HG03469 (cell line): ENCODE data around the gene ADGRD1.

Experiments
- ATAC-seq: cut with Tn5 transposase; IDR thresholded peaks from one replicate; pipeline ENCODE4 v1.9.1; 2021; ENCODE audit warnings: mild to moderate bottlenecking, moderate library complexity, moderate number of reproducible peaks; ENCODE audit not compliant: unreplicated experiment

Gene ADGRD1

GRCh38 chr12:131052063-131052781 lies 98.5 kb downstream of the ADGRD1 start:
- ATAC-seq = no peak

GRCh38 chr12:131052929-131053328 lies 99.2 kb downstream of the ADGRD1 start:
- no peak for ATAC-seq

- no peak for ATAC-seq
These were observed 99.9 kb downstream of the ADGRD1 start for GRCh38 chr12:131053567-131053966.

DNA sequence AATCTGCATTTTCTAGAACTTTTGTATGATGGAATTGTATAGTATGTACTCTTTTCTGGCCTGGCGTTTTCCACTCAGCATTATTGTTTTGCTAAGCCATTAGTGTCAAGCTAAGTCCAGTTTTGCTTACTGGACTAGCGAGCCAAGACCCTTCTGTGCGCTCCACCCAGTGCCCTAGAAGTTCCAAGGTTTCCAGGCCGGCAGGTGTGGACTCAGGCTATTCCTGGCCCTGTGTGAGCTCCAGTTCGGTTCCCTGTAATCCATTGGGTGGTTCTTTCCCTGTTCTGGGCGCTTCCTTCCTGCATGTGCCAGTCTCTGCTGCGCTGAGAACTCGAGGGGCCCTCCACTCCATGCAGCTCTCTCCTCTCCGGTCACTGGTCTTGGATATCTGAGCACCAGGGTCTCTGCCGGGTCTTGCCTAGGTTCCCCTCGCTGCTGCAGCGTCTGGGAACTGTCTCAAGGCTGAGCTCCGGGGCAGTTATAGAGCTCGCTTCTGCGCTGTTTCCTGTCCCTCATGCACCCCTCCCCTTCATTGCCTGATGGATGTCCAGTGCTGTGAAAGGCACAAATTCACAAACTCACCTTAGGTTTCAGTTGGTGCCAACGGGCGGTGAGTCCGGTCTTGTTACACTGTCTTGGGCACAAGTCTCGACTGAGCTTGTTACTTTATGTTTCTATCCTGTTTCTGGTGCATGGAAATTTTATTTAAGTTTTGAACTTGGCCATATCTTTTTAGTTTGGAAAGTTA lies 100.8 kb downstream of the ADGRD1 start:
- no peak for ATAC-seq

DNA sequence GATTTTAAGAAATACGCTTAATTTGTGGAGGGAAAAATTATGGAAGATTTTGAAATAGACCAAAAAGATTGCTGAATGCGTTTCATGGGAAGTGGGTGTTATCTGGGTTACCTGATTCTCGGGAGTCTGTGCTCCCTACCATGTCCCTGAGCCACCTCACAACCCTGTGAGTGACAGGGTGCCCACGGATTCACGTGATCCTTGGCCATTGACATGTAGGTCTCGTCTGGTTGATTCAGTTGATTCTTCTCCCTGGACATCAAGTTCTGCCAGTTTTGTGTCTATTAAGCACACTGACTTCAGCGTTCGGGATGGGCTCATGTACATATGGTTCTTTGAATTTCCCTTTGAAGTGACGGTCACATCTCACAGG lies 101.4 kb downstream of the ADGRD1 start:
- ATAC-seq = no peak

GRCh38 chr12:131055596-131056233 lies 102.0 kb downstream of the ADGRD1 start:
- no peak for ATAC-seq

GRCh38 chr12:131056626-131057025 lies 102.9 kb downstream of the ADGRD1 start:
- no peak for ATAC-seq

- no peak for ATAC-seq
These were observed 103.6 kb downstream of the ADGRD1 start for GRCh38 chr12:131057211-131057721.

- no peak for ATAC-seq
These were observed 104.2 kb downstream of the ADGRD1 start for GRCh38 chr12:131057722-131058515.

- ATAC-seq = no peak
These were observed 105.0 kb downstream of the ADGRD1 start for GRCh38 chr12:131058700-131059099.

DNA sequence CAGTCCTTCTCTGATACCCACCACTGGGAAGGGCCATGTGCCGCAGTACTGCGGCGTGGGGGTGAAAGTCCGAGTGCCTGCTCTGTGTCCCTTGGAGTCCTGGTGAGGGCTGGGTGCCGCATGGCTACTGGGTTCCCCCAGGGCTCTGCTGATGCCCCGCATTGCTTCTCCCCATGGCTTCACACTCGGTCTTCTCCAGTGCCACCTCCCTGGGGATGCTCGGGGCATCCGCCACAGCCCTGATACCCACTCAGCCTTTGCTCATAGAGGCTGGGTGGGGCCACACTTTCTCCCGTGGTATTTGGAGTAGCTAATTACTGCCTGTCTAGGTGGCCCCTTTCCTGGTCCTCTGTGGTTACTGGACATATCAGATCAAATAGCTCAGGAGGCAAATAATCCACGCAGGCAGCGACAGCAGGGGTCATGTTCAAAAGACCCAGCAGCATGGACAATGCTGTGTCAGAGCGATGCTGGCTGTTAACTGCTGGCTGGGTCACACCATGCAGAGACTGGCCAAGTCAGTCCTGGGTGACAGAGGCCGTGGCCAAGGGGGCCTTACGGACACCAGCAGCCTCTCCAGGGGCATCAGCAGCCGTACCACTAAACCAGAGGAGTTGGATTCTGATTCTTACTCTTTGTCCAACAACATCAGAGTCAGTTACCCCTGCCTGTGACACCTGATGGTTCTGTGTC lies 106.5 kb downstream of the ADGRD1 start:
- no peak for ATAC-seq

DNA sequence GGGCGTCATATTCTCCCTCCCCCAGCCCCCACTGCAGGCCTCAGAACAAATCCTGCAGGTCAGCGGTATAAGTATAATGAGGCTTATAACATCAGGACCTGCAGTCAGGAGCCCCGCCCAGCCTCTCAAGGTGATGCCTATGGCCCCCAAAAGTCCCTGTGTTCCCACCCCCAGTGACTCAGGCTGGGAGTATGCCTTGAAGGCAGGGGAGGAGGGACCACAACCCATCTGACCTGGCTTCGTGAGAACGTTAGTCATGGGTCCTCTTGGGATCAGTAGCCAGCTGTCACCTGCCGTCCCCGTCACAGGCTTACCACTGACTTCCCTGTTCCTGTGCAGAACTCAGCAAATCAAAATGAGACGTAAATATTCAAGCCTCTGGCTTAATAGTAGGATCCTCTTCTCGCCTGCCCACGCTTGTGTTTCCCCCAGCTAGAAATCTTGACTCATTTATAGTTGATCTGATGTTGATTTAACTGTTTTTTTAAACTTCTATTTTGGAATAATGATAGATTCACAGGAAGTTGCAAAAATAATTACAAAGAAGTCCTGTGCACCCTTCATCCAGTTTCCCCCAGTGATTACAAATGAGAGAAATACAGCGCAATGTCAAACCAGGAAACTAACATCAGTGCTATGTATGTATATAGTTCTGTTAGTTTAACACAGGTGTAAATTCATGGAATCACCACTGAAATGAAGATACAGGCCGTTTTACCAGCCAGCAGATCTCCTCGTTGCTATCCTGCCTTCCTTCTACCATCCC lies 107.5 kb downstream of the ADGRD1 start:
- no peak for ATAC-seq

DNA sequence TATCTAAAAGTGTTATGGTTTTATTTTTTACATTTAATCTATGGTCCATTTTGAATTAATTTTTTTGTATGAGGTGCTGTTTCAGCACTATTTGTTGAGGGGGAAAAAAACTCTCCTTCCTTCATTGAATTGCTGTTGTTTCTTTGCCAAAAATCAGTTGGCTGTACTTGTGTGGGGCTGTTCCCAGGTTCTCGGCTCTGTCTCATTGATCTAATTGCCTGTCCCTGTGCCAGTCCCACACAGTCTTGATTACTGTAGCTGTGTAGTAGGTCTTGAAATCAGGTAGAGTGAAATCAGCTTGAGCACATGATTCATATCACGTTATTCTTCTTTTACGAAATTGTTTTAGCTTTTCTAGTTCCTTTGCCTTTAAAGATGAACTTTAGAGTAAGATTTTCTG lies 109.7 kb downstream of the ADGRD1 start:
- ATAC-seq = no peak

DNA sequence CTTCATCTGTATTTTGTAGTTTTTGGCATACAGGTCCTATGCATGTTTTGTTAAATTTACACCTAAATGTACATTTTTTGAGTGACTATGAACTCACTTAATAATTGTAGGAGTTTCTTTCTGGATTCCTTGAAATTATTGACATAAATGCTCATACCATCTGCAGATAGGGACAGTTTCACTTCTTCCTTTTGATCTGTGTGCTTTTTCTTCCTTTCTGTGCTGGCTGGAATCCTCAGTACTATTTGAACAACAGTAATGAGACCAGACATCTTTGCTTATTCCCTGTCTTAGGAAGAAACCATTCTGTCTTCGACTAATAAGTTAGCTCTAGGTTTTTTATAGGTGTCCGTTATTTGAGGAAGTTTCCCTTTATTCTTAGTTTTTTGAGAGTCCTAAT lies 110.3 kb downstream of the ADGRD1 start:
- ATAC-seq = no peak

DNA sequence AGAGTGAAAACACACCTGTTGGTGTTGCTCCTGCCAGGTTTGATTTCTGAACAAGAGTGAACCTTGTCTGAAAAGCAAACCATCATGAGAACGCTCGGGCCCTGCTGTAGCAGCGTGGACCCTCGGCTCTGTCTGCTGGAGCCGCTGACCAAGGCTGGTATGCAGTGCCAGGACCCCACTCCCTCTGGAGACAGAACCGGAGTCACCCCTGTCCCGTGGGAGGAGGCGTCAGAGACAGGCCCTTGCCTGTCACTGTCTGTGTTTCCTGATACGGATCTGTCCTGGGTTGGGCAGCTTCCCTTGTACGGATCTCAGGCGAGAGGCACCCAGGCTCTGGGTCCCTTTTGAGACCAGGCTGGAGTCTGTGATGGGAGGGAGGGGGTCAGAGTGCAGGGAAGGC lies 111.6 kb downstream of the ADGRD1 start:
- ATAC-seq = no peak

DNA sequence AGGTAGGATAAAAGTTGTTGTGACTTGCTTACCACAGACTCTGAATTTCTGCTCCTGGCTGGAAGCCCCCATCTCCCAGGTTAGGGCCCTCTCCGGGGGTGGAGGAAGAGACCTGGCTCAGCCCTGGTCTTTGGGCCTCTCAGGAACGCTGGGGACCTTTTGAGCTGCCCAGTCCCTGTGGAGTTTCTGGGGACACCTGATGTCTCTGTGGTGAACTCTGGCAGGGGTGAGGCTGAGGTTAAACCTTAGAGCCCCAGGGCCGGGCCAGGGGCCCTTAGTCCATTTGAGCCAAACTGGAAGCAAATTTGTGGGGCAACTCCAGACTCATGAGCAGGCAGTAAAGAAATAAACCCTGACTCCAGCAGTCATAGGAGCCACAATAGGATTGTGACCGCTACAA lies 112.1 kb downstream of the ADGRD1 start:
- no peak for ATAC-seq

DNA sequence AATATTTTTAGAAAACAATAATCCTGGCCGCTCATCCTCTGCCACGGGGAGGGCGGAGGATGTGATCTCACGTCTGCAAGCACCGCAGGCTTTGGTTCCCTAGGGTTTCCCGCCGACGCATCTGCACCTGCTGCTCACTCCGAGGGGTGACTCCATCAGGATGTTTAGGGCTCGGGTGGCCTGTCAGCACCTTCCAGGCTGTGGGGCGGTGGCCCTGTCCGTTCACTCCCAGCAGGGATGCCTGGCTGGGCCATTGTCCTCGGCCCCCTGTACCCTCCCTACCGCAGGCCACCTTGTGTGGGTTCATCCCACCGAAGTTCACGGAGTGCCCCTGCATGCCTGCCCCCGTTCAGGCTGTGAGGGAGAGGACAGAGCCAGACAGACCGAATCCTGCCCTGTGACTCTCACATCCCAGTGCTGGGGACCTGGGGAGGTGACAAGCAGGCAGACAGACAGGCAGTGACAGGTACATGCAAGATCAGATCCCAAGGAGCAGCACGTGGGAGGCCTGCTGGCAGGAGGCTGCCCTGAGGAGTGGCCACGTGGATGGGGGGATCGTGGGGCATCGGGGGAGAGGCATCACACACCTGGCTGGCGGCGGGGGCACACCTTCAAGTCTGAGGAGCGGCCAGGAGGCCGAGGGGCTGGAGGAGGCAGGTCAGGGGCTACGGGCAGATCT lies 112.6 kb downstream of the ADGRD1 start:
- ATAC-seq = no peak

DNA sequence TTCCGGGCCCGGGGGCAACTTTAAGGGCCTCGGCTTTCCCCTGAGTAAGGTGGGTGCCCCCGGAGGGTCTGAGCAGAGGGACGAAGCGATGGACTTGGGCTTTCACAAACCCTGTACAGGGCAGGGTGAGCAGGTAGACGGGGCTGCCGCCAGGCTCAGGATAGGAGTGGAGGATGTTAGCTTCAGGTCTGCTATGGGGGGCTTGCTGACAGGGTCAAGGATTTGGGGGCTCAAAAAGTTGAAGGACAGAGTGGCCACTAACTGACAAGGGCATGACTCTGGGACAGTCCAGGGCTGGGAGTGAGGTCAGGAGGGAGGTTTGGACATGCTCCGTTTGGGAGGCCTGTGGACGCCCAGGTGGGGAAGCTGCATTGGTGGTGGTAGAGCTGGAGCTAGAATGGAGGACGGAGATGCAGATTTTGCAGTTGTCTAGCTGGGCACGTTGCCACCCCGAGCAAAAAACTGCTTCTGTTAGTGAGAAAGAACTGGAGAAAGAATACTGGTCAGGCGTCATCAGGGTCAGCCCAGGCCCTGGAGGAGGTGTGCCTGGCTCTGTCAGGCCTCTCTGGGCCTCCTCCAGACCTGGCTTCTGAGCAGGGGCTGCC lies 113.3 kb downstream of the ADGRD1 start:
- ATAC-seq = no peak
